NCI-H2029 treated with DMSO at 0.1 percent for 48 hours (cell line): Measurements from ENCODE around the gene SPEM3.
"Not testable (repeated sequence)": the region's sequence is repeated elsewhere in the genome, so short reads cannot be mapped to it uniquely, and the experiment has no call there.

Experiments
- DNase-seq: peaks from one replicate; lab custom pipeline; 2025; lab: John Stamatoyannopoulos, UW

The SPEM3 gene

DNA sequence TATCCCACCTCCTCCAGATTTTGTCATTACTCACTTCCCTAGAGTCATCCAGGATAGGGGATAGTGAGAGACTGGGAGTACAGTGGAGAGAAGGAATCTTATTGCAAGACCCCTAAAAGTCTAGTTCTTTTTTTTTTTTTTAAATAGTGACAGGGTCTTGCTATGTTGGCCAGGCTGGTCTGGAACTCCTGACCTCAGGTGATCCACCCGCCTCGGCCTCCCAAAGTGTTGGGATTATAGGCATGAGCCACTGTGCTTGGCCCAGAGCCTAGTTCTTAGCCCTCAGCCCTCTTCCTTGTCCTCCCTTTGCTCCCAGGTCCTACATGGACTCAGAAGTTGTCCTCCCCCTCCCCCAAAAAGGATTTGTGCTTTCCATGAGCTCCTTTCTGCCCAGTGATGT is 13.5 kb downstream of the SPEM3 start:
- DNase-seq = no peak

DNA sequence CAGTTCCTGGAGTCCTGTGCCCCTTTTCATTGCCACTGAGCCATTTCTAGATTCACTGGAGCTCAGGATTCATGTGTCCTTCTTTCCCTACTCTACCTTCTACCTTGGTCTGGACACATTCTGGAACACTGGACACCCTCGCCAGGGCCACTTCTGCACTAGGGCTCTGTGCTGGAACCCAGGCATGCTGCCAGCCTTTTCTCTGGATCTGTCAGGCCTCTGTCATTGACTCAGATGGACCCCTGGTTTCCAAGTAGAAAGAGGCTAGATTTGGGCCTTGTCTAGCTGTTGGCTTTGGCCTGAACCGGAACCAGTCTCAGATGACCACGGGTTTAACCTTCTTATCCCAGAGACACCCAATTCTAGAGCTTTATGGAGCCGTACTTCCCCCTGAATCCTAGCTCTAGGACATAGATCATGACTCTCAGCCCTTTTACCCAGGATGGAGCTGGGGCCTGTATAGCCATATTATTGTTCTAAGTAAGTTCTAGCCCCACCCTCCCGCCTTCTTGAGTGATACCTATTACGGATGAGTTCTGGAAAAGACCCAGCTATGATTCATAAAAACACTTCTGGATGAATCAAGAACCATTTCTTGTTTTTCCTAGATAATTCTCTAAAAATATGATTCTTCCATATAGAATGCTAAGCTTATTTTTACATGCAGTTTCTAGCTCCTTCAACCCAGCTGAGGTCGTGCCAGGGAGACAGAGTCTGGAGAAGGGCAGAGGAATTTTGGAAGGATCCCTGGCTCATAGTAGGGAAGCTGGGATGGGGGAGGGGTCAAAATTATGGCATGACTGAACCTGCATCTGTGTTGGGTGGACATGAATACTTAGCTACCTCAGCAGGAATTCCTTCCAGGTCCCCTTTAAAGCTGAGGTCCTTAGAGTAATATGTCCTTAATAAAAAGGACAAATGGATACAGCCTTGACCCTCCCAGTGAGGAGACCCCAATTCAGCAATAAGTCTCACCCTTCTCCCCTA is 15.1 kb downstream of the SPEM3 start:
- DNase-seq = no peak

DNA sequence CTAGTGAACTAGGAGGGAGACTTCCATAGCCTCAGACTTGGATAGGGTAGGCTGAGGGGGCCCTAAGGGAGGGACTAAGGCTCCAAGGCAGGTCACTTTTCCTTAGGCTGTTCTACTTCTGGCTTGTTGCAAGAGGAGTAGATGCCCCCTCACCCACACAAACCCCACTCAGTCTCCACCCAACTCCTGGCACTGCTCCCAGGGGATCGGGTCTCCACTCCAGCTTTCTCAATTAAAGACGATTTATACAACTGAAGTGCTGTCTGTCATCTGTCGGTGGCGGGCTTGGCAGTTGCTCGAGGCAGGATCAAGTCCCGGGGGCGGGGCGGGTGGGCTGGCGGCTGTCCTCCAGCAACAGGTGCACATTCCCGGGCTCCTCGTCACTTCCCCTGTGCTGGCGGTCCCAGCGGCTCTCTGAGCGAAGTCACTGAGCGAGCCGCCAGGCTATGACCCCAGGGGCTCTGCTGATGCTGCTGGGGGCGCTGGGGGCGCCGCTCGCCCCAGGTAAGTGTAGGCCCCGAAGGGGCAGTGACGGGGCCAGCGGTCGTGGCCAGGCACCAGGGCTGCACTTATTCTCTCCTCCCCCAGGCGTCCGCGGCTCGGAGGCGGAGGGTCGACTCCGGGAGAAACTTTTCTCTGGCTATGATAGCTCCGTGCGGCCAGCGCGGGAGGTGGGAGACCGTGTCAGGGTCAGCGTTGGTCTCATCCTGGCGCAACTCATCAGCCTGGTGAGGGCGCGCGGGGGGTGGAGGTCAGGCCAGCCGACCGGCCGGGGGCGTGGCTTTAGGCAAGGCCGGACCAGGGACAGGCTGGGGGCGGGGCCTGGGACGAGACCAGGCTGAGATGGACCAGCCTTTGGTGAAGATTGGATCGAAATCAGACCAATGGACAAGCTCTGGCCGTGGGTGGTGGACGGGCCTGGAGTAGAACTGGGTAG is 16.3 kb downstream of the SPEM3 start, which contains the start of gene CHRNB1:
CHRNB1 (plus strand) TSS at position 380 of the 937 bp plus-strand sequence; CDS start at position 447, 67 bp downstream.
- DNase-seq = peak; percentile 9

DNA sequence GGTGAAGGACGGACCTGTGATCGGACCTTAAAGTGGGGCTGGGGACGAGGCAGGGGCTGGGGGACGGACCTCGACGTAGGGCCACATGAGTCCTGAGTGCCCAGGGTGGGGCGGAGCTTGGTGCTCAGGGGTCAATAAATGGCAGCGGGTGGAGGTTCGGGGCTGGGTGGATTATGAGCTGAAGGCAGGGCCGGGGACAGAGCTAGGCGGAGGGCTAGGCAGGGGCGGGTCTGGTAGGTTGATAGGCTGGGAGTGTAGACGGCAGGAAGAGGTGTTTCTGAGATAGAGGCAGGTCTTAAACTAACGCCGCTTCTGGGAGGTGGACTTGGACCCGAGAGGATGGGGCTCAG is 16.9 kb downstream of the SPEM3 start:
- DNase-seq = no peak

DNA sequence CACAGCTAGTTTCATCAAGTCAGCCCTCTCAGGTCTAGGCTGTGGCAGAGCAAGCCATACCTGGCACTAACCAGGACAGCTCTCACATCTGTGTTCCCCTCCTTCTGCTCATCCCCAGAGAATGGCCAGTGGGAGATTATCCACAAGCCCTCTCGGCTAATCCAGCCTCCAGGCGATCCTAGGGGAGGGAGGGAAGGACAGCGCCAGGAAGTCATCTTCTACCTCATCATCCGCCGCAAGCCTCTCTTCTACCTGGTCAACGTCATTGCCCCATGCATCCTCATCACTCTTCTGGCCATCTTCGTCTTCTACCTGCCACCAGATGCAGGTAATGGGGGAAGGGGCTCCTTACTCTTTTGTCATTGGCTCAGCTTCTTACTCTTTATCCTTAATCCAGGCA is 19.8 kb downstream of the SPEM3 start:
- no peak for DNase-seq

DNA sequence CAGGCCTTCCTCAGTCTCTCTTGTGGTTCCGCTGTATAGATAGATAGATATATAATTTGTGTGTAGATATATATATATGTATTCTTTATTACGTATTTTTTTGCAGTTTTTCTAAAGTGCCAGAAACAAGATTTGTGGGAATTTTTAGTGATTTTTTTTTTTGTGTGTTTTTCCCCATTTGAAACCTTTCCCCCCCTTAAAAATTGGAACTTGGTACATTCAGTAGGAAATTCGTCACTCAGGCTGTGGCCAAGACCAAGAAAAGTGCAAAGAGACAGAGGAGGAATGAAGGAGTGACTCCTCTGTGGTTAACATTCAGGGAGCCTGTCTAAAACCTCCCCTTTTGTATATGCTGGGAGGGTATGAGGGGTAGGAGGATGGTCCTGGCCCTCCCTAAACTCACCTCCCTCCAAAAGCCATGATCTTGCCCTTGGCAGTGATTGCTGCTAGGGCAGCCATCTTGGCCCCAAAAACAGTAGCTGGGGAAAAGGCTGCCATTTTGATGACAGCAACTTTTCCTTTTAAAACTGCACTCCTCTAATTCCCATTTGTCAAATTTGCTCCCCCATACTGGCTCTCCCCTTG is 31.4 kb downstream of the SPEM3 start:
- DNase-seq = no peak

DNA sequence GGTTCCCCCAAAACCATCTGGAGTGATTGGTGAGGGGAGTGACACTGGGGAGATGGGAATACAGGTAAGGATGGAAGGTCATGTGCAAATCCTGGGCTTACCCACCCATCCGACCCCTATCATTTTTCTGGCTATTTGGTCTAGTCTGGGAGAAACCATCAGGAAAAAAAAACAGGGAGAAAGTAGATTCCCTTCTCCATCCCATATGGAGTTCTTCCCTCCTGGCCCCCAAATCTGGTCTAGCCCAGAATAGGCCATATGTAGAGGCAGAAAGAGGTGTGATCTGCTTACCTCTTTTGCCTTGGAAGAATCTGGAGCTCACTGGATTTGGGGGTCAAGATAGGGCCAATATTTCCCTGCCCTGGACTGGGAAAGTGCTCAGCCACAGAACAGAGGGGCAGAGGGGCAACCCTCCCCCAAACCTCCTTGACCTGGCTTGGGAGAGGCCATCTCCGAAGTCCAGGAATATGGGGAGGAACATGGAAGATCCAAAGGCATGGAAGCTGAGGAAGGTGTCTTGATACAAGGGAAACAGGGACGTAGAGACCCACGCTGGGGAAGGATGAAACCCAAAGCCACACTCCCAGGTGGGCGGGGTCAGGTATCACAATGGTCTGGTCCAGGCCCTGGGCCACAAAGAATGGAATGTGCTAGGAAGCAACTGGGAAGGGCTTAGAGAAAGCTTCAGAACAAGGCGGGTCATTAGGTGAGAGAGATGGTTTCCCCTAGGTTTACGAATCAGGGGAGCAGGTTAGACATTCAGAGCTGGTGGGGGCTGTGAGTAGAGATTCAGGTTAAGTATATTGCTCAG is 32.4 kb downstream of the SPEM3 start:
- DNase-seq = no peak

DNA sequence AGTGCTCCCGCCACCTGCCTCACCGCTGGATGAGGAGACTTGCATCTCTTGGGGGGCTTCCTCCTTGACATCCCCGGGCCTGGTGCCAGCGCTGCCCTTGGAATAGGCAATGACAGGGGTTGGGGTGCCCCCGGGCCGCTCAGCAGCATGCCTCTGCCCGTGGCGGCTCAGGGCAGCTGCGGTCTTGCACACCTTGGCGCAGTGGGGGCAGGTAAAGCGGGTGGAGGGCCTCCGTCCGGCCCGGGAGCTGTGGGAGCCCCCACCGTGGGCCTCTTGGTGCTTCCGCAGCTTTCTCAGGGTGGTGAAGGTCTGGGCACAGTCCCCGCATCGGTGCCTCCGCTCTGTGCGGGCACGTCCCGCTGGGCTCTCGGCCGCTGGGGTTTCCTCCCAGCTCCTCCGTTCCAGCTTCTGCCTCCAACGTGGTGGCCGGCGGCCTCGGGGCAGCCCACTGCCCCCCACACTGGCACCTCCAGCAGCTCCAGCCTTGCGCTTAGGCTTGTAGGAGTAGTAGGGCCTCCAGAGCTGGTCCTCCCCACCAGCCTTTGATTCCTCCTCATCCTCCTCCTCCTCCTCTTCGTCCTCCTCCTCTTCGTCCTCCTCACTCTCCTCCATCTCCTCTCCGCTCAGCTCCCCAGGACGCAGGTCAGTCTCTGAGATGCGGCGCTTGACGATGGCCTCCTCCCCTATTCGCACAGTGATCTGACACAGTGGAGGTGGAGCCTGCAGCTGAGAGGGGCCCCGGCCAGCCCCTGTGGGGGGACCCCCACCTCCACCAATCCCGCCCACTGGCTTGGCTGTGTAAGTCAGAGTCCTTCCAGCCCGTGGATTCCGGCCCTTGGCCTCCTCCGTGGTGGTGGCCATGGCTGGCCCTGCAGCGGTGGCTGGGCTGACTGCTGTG is 34.1 kb downstream of the SPEM3 start:
- no peak for DNase-seq

DNA sequence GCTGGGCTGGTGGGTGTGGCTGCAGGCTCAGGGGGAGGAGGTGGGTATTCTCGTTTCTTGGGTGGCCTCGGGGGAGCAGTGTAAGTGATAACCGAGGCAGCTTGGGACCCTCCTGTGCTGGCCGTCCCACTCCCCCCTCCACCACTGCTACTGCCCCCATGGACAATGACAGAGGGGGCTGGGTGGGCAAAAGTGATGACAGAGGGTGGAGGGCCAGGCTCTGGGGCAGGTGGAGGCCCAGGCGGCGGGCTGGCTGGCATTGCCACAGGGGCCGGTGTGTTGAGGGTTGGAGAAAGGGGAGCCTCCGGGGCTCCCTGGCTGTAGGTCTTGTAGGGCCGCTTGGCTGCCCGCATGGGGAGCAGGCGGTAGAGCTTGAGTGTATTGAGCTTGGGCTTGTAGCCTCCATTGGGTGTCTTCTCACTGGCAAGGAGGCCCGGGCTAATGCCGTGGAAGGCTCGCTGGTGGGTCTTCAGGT is 34.8 kb downstream of the SPEM3 start:
- no peak for DNase-seq

DNA sequence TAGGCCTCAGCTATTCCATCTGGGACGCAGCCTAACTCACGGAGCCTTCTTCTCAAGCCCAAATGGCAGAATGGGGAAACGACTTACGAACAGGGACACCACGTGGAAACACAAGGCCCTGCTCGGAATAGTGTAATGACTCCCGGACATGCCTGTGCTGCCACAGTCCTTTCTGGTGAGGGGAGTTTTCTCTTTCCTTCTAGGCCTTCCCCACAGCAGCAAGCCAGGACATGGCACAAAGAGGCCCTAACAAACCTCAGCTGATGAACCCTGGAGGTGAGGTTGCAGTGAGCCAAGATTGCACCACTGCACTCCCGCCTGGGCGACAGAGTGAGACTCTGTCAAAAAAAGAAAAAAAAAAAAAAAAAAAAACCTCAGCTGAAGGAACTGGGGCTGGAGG is 35.4 kb downstream of the SPEM3 start:
- DNase-seq = no peak

DNA sequence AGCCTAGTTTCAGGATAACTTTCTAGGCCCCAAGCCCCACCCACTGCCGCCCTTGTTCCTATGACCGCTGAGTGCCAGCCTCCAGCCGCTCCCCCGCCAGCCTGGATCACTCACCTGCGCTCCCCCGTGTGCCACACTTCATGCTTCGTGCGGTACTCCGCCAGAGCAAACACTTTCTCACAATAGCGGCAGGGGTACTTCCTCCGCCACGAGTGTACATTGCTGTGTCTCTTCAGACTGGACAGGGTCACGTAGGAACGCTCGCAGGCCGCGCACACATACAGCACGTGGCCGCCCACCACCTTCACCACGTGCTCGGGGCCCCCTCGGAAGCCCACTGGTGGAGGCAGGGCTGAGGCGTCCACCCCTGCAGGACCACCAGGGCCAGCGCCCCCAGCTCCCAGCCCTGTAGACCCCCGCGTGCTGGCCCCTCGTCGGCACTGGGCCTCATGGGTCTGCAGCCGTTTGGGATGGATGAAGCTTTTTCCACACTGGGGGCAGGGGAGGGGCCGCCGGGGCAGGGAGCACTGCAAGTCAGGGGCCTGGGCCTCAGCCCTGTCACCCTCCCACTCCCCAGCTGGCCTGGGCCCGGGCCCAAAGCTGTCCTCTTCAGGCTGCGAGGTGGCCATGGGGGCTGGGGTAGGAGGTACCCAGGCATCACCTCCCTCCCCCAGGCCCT is 37.1 kb downstream of the SPEM3 start:
- DNase-seq = no peak

DNA sequence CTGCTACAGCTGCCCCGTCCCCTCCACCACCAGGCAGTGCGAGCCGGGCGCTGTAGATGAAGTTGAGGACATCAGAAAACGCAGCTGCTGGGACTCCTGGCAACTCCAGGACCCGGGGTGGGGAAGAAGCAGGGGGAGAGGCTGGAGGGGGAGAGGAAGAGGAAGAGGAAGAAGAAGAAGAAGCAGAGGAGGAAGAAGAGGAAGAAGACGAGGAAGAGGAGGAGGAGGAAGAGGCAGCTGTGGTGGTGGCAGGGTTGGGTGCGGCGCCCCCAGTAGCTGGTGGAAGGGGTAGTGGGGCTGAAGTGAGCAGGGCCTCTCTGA is 37.6 kb downstream of the SPEM3 start:
- DNase-seq = no peak

DNA sequence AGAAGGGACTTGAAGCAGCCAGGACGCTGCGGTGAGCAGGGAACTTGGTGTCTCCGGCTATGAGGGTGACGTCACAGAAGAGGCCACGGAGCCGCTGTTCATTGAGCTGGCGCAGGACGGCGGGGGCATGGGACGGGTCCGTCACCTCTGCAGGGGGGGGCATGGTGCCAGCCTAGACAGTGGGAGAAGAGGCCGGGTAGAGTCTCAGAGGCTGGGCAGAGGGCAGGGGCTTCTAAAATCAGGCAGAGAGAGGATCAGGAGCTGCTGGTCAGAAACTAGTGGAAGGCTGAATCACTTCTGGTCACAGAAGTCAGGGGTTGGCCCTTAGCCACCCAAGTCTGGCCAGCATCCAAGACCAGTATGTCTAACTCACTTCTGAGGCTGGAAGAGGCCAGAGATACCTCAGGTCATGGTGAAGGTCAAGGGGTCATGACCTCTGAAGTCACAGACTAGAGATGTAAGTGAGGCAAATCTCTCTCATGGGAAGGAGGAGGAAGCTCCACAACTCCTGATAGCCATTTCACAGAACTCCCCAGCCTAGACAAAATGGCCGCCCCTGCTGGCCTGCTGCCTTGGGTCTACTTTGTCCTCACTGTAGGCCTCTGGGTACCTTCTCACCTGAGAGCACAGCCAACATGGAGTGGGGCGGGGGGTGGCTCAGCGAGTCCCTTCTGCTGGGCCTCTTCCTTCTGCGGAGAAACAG is 38.1 kb downstream of the SPEM3 start:
- no peak for DNase-seq

DNA sequence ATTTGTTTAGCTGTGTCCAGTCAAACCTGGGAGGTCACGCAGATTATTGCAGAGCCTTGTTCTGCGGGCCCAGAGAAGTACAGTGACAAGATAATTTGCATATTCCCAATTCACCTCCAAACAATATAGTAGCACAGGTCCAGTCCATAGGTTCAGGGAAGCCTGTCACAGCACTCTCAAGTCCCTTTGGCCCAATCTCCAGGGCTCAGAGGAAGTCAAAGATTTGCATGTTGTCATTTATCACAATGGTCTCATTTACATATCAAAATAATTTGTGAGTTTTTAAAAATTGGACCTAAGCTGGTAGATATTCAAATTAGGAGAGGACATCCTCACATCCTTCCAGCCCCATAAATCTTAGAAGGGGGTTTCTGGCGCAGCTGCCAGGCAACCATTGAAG is 38.8 kb downstream of the SPEM3 start:
- DNase-seq = no peak

DNA sequence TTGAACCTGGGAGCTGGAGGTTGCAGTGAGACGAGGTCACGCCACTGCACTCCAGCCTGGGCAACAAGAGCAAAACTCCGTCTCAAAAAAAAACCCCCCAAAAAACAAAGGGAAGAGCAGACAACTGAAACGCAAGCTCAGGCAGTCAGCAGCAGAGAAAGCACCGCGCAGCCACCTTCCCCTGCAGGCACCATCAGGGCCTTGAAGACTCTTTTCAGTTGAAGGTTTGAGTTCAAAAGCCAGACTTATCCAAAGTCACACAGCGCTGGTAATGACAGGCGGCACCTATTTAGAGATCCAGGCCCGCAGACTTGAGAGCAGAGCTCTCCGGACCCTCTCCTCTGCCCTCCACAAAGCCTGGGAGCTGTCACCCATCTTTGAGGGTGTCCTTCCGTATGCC is 39.6 kb downstream of the SPEM3 start:
- DNase-seq = no peak

DNA sequence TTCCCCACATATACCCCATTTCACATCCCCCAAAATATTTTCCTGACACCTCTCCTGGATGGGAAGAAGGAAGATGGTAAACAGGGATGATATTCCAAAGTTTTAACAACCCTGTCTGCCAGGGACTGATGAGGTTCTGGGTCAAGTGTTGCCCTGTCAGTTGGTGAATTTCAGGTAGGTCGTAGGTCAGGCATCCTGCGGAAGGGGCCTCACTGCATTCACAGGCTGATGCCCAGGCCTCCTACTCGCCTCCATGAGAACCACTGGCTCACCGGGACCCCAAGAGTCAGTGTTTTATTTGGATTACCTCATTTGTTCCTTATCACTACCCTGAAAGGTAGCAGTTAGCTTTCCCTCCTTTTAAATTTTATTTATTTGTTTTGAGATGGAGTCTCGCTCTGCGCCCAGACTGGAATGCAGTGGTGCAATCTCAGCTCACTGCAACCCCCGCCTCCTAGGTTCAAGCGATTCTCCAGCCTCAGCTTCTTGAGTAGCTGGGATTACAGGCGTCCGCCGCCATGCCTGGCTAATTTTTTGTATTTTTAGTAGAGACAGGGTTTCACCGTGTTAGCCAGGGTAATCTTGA is 40.2 kb downstream of the SPEM3 start:
- no peak for DNase-seq

DNA sequence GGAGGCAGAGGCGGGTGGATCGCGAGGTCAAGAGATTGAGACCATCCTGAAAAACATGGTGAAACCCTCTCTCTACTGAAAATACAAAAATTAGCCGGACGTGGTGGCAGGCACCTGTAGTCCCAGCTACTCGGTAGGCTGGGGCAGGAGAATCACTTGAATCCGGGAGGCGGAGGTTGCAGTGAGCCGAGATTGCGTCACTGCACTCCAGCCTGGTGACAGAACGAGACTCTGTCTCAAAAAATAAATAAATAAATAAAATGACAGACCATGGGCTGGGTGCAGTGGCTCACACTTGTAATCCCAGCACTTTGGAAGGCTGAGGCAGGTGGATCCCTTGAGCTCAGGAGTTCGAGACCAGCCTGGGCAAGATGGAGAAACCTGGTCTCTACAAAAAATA is 41.2 kb downstream of the SPEM3 start:
- DNase-seq = not testable (repeated sequence)

DNA sequence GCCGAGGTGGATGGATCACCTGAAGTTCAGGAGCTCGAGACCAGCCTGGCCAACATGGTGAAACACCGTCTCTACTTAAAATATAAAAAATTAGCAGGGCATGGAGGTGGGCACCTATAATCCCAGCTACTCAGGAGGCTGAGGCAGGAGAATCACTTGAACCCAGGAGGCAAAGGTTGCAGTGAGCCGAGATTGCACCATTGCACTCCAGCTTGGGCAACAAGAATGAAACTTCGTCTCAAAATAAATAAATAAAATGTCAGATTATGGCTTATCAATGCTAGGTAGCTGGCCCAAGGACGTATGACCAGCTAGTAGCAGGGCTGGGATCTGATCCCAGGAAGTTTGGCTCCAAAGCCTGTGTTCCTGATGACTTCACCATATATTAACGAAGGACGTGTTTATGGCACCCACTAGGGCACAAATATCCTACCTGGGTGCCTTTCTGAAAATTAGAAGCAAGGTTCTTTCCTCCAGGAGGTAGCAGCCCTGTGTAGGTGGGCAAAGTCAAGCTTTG is 41.9 kb downstream of the SPEM3 start:
- DNase-seq = not testable (repeated sequence)

DNA sequence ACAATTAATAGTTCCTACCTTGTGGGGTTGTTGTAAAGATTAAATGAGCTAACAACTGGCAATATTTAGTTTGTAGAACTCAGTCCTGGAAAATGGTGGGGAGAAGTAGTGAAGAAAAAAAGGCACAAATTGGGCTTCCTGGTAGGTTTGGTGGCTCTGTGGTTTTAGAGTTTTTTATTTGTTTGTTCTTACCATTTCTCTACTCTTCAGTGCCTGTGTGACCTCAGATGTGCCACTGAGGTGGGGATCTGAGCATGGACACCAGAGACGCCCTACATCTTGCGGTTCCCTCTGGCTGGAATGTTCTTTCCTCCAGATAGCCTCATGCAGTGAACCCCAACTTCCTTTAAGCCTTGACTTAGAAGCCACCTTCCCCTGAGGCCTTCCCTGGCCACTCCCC is 43.1 kb downstream of the SPEM3 start:
- DNase-seq = no peak
